Measurements from ENCODE around the gene JKAMP. TPM values are rescaled to one million over a fixed set of nuclear protein-coding genes. Genes with fewer than 3 reads are reported as not detected.

Gene JKAMP
- total and polyA plus RNA-seq, 2 of the 8 experiments (the other 6 are each of a cell fraction or from before 2014, with no cell fraction given), result 34.9 to 182 TPM

GRCh38 chr14:59483363-59483762 lies 954 bp upstream of the JKAMP start:
- Histone ChIP-seq H2BK20ac (ENCODE audit: low read length) (no peak overlapping the region), H3K4me2 (ENCODE audit: insufficient read depth in 1 of 2, low read depth in 2 of 2, low read length in 2 of 2) (peak overlapping the region; percentile 89 to 97), H2BK5ac (ENCODE audit: low read depth, low read length) (0 out of 2 replicates have a peak overlapping the region, but pooled peaks have one; percentile 89), H3K4ac (replicated peaks; ENCODE audit: insufficient read length, low read depth, low read length) (no peak overlapping the region), H2BK120ac (replicated peaks; ENCODE audit: low read depth, low read length) (no peak overlapping the region), H4K91ac (replicated peaks; ENCODE audit: insufficient read length, low read length) (peak overlapping the region; percentile 95), H2AFZ (ENCODE audit: low read length) (peak overlapping the region; percentile 73), H3K4me3 (ENCODE audit: extremely low read depth in 1 of 4, insufficient read depth in 2 of 4, low read depth in 3 of 4, low read length in 4 of 4) (peak overlapping the region; percentile 71 to 90 (median 75)), H2BK15ac (ENCODE audit: low read length) (peak overlapping the region; percentile 73; the same call in 1 of the 2 replicates), H3K4me1 (replicated peaks in 1 of 4; ENCODE audit: control insufficient read depth in 3 of 4, insufficient read depth in 4 of 4, low read length in 3 of 4) (peaks cover 0 to 10% (median 3%) of the 10 kb centered on the region in 4 experiments; a peak in 3 of 7 replicates), H3K23ac (ENCODE audit: insufficient read length) (no peak overlapping the region), H2AK5ac (ENCODE audit: low read depth, low read length) (no peak overlapping the region), H3K23me2 (ENCODE audit: low read depth, low read length) (peaks cover 7% of the 10 kb centered on the region), H4K8ac (ENCODE audit: extremely low read depth, insufficient read depth, low read length) (no peak overlapping the region), H3K9me3 (ENCODE audit: insufficient read depth in 2 of 2, low read depth in 1 of 2, low read length in 1 of 2) (no peaks in the 10 kb centered on the region), H3K9ac (replicated peaks in 1 of 4; ENCODE audit: extremely low read depth in 1 of 4, low read depth in 3 of 4, low read length in 3 of 4) (peak overlapping the region; percentile 52 to 72 (median 68)), H3K36me3 (ENCODE audit: control insufficient read depth in 2 of 4, insufficient read depth in 4 of 4, low read length in 3 of 4) (peaks cover 3 to 19% (median 5%) of the 10 kb centered on the region in 4 experiments; a peak in 6 of 8 replicates), H4K20me1 (replicated peaks in 1 of 2; ENCODE audit: control insufficient read depth in 1 of 2, insufficient read depth in 2 of 2, low read length in 2 of 2) (peaks cover 0 to 2% of the 10 kb centered on the region in 2 experiments), H4K5ac (ENCODE audit: insufficient read length, low read depth, low read length) (peak overlapping the region; percentile 96), H3K79me2 (ENCODE audit: control insufficient read depth in 1 of 2, insufficient read depth in 2 of 2, low read length in 2 of 2) (peaks cover 0 to 47% of the 10 kb centered on the region in 2 experiments; a peak in 3 of 4 replicates), H3K56ac (replicated peaks; ENCODE audit: insufficient read length, low read depth, low read length) (no peak overlapping the region), H3K79me1 (ENCODE audit: low read depth, low read length) (no peaks in the 10 kb centered on the region), H3K27ac (ENCODE audit: low read depth, low read length) (0 out of 2 replicates have a peak overlapping the region, but pooled peaks have one; percentile 82), H3K27me3 (replicated peaks in 1 of 4; ENCODE audit: control insufficient read depth in 3 of 4, extremely low read depth in 1 of 4, insufficient read depth in 3 of 4, low read length in 3 of 4) (no peaks in the 10 kb centered on the region), H2BK12ac (ENCODE audit: low read depth, low read length) (0 out of 2 replicates have a peak overlapping the region, but pooled peaks have one; percentile 55), H3K14ac (ENCODE audit: insufficient read length) (peak overlapping the region; percentile 43), H3K18ac (ENCODE audit: extremely low read depth, low read length) (peak overlapping the region; percentile 91)
- ChIA-PET CTCF (ENCODE audit: partially characterized antibody) (interaction anchor here (1.0 to 2.2 kb wide), 9 partner anchors 9 to 358 kb away, joined by 3 to 6 read pairs (median 4); partner anchors contain the start of gene CCDC175), POLR2A (ENCODE audit: partially characterized antibody) (interaction anchor here (1.1 to 2.3 kb wide), 11 partner anchors 9 to 1186 kb away, joined by 3 to 9 read pairs (median 5); partner anchors contain the start of gene GPR135)
- no peak for DNase-seq (ENCODE audit: low read depth in 1 of 2, low spot score in 2 of 2)
- WGBS, 2 experiments (ENCODE audit: extremely low coverage in 1 of 2, insufficient coverage in 1 of 2, insufficient read length in 1 of 2, insufficient replicate concordance in 2 of 2, low coverage in 1 of 2, low lambda C conversion rate in 2 of 2, missing lambda C conversion rate in 1 of 2), result 6% methylated on average over 16 of the region's 16 CpGs; no CpG with 5 or more reads in 1 of the 2 experiments
- no peak for FAIRE-seq
- TF ChIP-seq SAP30 (IDR thresholded peaks at IDR 0.05; ENCODE audit: insufficient read depth, insufficient replicate concordance, low read length) (no peak), RAD21 (IDR thresholded peaks at IDR 0.05 in 1 of 2, conservative IDR thresholded peaks at IDR 0.05 in 1 of 2; ENCODE audit: low read depth in 2 of 2, low read length in 2 of 2) (no peak), CBX5 (IDR thresholded peaks at IDR 0.05; ENCODE audit: low read depth, low read length) (no peak), POLR2A (IDR thresholded peaks at IDR 0.05; ENCODE audit: control extremely low read depth in 1 of 2, low read depth in 2 of 2, low read length in 2 of 2) (no peak), CHD2 (IDR thresholded peaks at IDR 0.05; ENCODE audit: low read length) (no peak), EZH2 (IDR thresholded peaks at IDR 0.05; ENCODE audit: low read depth, low read length, severe bottlenecking) (no peak), SIN3A (conservative IDR thresholded peaks at IDR 0.05 in 1 of 2, IDR thresholded peaks at IDR 0.05 in 1 of 2; ENCODE audit: low read depth in 1 of 2, low read length in 2 of 2) (no peak), BCL11A (IDR thresholded peaks at IDR 0.05; ENCODE audit: low read depth in 2 of 2, low read length in 2 of 2) (no peak)

All from H1 (cell line).